Right kidney (tissue), 1 donor: ENCODE data around the gene DPP6.

Source experiments
- DNase-seq: peaks from one replicate; pipeline ENCODE4 v3.0.0-alpha.2; 2016

DPP6 gene

DNA sequence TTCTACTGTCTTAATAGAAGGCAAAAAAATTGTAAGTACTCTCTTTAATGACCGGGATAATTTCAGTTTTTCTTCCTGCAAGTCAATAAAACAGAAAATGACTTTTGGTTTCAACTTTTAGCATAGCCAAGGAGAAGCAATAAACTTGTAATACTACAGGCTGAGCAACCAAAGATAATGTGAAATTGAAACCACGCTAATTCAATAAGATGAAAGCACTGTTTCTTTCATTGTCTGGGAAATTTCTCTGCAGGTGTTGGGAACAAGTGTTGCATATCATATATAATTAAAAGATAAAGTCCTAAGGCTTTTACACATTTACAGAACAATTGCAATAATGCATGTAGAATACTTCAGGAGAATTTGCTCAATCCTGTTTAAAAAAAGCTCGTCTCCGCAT is 488.4 kb downstream of the DPP6 start:
- no peak for DNase-seq

- DNase-seq, result no peak
Measured at GRCh38 chr7:154541606-154542005, 489.4 kb downstream of the DPP6 start.

GRCh38 chr7:154546946-154547587 is 494.9 kb downstream of the DPP6 start:
- no peak for DNase-seq

DNA sequence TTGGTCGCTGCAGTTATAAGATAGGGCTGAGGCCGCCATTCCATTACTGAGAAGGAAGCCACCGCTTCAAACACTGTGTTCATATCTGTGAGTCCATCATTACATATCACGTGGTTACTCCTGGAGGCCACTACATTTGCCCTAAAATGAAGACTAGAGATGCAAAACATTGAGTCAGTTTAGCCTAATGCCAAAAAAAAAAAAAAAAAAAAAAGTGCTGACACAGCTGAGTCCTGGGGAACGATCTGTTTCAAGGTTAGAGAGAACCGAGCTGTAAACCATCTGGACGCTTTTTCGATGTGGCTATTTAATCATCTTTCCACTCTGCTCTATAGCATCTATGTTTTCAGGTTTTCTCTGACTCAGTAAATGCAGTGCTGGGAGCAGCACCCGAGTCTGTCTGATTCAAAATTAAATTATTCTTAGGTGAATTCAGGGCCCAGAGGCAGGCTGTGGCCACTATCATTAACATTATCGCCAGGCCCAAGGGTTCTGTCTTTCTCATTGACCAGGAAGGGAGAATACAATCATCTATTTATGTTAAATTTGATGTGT is 501.6 kb downstream of the DPP6 start:
- no peak for DNase-seq

DNA sequence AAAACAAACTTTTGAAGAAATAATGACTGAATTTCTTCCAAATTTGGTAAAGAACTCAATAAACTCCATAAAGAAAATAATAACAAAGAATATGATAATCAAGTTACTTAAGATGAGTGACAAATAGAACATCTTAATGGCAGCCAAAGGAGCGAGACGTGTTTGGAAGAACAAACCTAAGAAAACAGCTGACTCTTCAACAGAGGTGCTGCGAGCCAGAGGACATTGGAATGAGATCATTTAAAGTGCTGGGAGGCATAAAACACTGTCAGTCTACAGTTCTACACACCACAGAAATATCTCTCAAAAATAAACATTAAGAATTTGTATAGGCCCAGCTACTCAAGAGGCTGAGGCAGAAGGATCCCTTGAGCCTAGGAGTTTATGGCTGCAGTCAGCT is 507.3 kb downstream of the DPP6 start:
- no peak for DNase-seq

DNA sequence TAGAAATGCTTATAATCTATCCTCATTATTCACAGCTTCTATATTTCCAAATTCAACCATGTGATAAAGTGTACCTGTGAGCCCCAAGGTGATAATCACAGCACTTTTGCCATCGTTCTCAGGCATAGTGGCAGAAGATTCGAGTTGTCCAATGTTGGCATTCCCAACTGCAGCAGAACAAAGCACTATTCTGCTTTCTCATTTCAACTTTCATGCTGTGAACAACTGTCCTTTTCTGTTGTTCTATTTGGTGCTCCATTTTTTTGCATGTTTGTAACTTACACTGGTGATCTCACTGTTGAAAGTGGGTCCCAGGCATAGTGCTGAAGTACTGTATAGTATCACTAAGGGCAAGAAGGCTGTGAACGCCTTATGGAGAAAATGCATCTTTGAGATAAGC is 512.5 kb downstream of the DPP6 start:
- no peak for DNase-seq

GRCh38 chr7:154566877-154567276 is 514.7 kb downstream of the DPP6 start:
- no peak for DNase-seq

DNA sequence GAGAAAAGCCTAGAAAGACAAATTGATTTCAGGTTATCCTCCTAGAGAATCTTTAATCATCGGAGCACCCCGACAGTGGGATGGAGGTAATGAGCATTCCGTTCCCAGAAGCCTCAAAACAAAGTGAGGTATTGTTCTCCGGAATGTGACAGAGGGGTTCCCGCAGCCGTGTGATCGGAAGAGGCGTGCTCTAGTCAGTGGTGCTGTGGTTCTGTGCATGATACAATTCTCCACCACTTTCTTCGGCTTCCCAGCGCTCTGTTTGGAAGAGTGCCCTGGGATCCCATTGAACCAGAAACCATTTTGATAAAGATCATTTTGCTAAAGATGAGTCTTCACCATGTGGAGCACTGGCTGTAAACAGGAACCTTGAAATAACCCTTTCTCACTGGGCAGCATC is 516.1 kb downstream of the DPP6 start:
- DNase-seq, result no peak

DNA sequence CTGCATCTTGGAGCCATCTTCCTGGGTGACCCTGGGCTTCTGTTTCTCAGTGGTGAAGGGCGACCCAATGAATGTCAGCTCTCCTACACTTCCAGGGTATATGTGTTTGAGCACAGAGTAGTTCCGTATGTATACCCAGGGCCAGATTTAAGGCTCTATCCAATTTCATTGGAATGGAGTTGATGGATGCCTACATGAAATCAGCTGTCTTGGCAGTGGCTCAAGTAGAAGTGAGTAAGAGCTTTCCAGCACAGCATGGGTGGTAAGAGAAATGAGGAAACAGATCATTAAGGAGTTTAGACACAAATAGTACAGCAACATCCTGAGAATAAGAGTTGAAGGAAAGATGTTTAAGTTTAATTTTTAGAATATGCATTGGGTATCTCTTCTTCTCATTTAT is 517.7 kb downstream of the DPP6 start:
- no peak for DNase-seq

DNA sequence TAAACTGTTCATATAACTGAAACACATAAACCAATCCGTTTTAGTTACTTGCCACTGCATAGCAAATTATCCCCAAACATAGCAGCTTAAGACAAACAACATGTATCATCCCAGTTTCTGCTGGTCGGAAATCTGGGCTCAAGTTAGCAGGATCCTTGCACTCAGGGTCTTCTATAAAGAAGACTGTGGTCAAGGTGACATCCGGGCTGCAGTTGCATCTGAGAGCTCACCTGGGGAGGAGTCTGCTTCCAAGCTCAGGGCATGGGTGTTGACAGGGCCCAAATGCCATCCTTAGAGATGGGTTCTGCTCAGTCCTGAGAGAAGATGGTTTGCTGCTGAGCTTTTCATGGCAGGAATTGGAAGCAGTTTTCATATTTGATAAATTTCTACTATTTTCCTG is 519.6 kb downstream of the DPP6 start:
- no peak for DNase-seq

- no peak for DNase-seq
Measured at GRCh38 chr7:154574235-154574634, 522.0 kb downstream of the DPP6 start.

GRCh38 chr7:154575497-154575896 is 523.3 kb downstream of the DPP6 start:
- DNase-seq, result no peak

DNA sequence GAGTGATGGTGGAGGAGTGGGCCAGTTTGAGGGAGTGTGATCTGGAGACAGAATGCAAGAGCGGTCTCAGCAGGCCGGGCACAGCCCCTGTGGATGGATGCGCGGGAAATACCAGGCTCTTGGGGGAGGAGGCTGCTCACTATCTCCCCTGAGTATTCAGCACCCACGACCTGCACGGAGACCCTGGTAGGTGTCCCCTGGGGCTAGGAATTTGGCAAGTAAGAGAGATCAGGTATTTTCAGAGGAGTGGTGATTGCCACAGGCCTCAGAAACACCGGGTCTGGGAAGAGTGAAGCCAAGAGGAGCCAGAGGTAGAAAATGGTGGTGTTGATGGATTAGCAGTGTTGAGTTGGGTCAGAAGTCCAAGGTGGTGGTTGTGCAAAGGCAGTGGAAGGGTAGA is 524.4 kb downstream of the DPP6 start:
- DNase-seq, result no peak

DNA sequence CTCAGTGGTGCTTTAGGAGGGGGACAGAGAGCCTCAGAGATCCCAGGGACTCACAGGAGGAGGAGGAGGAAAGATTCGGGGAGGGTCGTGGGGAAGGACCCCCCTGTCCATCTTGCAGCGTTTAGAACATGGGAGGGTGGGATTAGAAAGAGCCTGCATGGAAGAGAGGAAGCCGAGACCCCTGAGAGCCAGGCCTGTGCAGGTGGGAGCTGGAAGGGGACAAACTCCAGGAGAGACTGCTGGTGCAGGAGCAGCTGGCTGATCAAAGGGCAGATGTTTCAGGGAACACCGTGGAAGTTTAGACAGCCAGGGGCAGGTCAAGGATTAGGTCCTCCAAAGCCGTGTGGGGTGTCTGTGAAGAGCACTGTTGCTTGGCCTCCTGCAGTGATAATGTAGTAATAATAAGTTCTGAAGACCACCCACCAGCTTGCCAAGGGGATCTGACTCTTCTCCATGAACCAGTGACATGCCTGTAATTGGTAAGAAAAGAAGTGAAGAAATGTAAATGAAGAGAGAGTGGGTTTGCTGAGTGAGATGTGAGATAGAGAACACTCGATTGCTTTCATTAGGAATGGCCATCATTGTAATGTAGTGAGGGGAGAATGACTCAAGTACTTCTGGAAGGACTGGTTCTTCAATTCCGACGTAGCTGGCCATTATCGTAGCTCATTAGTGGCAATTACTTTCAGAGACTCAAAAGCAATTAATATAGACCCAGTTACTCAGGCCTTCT is 525.1 kb downstream of the DPP6 start:
- no peak for DNase-seq

DNA sequence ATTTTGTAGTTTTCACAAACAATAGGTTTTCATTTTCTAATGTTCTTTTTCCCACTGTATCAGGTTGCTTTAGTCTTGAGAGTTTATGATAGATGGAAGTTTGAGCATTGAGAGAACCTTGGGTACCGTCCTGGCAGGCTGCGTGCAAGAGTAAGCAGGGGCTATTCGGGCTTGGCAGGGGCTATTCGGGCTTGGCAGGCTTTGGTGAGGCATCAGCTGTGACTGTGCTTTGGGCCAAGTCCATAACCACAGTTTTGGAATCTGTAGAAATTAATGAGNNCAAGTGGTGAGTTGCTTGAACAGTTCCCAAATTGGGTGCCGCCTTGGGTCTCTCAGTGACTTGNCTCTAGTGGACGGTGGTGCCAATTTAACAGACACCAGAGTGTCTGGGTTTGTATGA is 526.1 kb downstream of the DPP6 start:
- no peak for DNase-seq

DNA sequence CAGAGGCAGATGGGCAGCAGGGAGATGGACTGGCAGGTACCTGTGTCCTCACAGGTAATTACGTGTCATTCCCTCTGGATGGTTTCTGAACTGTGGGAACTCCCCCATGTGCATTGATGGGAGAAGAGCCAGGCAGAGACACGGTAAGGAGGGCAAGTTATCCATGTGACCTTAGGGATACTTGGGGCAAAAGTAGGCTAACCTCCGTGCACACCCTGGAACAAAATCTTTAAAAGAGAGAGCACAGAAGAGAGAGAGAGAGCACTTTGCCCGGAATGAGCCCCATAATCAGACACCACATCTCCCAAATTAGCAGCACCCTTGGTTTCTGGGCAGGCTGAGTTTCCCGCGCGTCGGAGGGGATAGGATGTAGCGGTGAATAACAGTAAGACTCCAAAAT is 527.5 kb downstream of the DPP6 start:
- no peak for DNase-seq

GRCh38 chr7:154581251-154581890 is 529.2 kb downstream of the DPP6 start:
- DNase-seq, result no peak

GRCh38 chr7:154583454-154583853 is 531.3 kb downstream of the DPP6 start:
- DNase-seq, result no peak

DNA sequence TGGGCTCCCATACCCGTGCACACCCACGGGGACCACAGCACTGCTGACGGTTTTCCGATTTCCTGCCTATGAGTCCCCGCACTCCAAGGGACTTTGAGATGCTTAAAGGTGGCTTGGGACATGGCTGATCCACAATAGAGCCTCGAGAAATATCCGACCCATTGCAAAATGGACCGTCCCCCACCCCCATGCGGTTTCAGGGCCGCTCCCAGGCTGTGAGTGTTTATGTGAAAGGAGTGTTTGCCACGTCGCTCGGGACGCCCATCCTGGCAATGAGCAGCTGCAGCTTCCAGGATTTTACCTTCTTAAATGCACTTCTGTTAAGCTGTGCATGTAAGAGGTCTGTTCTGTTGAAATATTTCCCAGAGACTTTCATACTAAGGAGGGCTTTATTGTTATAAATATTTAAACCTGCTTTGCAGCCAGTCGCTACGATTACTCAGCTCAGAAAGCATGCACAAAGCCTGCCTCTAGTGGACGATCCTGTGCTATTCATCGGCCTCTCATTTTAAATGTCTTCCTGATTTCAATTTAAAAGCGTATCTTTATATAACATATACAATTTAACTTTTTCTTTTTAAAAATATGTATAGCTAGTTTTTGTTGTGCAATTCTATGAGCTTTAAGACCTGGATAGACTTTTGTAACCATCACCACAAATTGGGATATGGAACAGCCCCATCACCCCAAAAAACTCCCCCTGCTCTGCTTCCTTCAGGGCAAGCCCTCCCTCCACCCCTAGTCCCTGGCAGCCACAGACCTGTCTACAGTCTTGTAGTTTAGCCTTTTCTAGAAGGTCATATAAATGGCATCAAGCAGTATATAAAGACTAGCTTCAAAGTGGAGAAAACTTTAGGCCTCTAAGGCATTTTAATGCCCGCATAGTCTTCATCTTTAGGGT is 532.4 kb downstream of the DPP6 start:
- DNase-seq, result no peak

DNA sequence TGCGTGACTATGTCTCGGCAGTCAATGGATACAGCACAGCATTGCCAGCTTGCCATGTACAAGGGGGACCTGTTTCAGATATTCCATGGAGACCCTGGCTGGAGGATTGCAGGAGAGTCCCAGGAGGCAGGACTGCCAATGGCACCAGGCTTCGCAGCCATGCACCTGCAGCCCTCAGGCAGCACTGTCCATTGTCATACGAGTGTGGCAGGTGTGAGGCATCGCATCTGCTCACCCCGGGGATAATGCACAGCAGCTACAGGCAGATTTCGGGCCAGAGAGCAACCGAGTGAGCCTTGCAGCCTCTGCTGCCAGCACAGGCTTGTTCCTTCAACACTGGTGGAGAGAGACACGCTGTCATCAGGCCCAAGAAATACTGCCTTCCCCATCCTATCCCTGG is 535.6 kb downstream of the DPP6 start:
- no peak for DNase-seq

GRCh38 chr7:154591544-154591943 is 539.3 kb downstream of the DPP6 start:
- no peak for DNase-seq

- DNase-seq, result no peak
Measured at GRCh38 chr7:154592388-154592787, 540.2 kb downstream of the DPP6 start.

GRCh38 chr7:154598396-154598795 is 546.2 kb downstream of the DPP6 start:
- no peak for DNase-seq
